Left lung (tissue), 10 donors: Measurements from ENCODE around the gene SLC17A1. TPM values are rescaled to one million over a fixed set of nuclear protein-coding genes. Genes with fewer than 3 reads are reported as not detected.

ENCODE experiments used
- ATAC-seq: fragments of 200-7000 bp; cut with Tn5 transposase; one replicate; pipeline ENCODE4 v1.9.1; 2020; ENCODE audit warnings: moderate library complexity
- DNase-seq, 4 donors: peaks; one replicate each; pipeline ENCODE4 v3.0.0-alpha.2; 2013 to 2020
- H3K27ac ChIP-seq, 2 donors: fragments of 200-600 bp; sonication (generic) in 1 of 2; one replicate each; pipeline versions ENCODE4 v1.5.0 to v1.8.0; 2020 to 2021
- H3K27me3 ChIP-seq, 2 donors: fragments of 200-600 bp; sonication (generic) in 1 of 2; one replicate each; pipeline versions ENCODE4 v1.5.0 to v1.8.0; 2020 to 2021
- H3K36me3 ChIP-seq, 2 donors: fragments of 200-600 bp; sonication (generic) in 1 of 2; one replicate each; pipeline versions ENCODE4 v1.5.0 to v1.8.0; 2020 to 2021
- H3K4me1 ChIP-seq, 2 donors: fragments of 200-600 bp; one replicate each; pipeline ENCODE4 v1.8.0; 2021
- H3K4me3 ChIP-seq, 2 donors: fragments of 200-600 bp; sonication (generic) in 1 of 2; one replicate each; pipeline versions ENCODE4 v1.5.0 to v1.8.0; 2020 to 2021; ENCODE audit warnings: mild to moderate bottlenecking in 1 of 2
- H3K9me3 ChIP-seq, 2 donors: fragments of 200-600 bp; sonication (generic) in 1 of 2; one replicate each; pipeline versions ENCODE4 v1.5.0 to v1.8.0; 2020 to 2021
- intact Hi-C, 2 donors: fragments of 100-400 bp; cut with DNase I; formaldehyde crosslinking; loops; one replicate each; pipeline versions ENCODE4 v1.11.2 to v1.14.2; 2022
- polyA plus RNA-seq, 6 donors: library from polyadenylated mRNA; unstranded; fragments of 120-200 nt; gene quantifications; one replicate each; pipeline ENCODE4 v1.2.1, GENCODE V29; 2013; ENCODE audit not compliant: insufficient read length in 6 of 6
- total RNA-seq, 2 donors: library from RNA; stranded (reverse); fragmentation: NEBNext Ultra II Directional; extraction: Animal tissue kit (Norgen Biotek cat#: 25700); gene quantifications; one replicate each; pipeline ENCODE4 v1.2.1, GENCODE V29; 2021
- TF ChIP-seq, protein P1 (sequence below), 2 donors: fragments of 200-600 bp; sonication (generic) in 1 of 2; IDR thresholded peaks; one replicate each; pipeline versions ENCODE4 v1.5.0 to v1.8.0; 2021; ENCODE audit warnings: antibody characterized with exemption in 2 of 2
- donor health status: DM: no; HTN: yes; CAD: no.
- donor health status: DM: no; HTN: no; CAD: no.

SLC17A1 gene
- total and polyA plus RNA-seq, 8 donors = 0.22 to 0.48 (median 0.30) TPM; not detected in 3

DNA sequence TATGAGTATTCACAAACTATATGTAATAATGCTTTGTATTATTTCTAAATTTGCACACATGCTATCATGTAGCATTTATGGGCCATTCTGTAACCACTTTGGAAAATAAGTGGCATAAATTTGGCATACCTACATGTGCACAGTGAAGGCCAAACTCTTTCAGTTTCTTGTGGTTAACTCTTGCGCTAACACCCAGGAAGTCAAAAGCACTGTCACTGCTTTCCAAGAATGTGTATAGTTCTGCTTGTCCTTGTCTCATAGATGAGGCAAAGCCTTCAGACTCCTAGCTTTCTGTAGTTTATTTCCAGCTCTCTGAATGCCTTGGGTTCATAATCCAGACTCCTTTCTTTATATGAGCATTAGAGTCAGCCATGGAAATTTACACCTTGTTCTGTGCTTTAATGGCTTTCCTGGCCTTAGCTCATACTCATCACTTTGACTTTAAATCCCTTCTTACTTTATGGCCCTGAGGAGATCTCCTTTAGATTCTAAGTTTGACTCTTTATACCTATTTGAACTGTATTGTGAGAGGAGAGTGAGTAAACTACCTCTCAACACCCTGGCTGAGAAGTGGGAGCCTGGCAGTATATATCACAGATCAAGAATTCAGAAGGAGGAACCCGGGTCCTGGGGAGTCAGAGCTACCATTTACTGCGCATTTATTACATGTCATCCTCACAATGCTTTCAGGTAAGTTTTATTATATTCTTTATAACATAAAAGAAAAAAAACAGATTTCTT is 43.1 kb upstream of the SLC17A1 start:
- DNase-seq (no peak), ATAC-seq (no peak)
- TF ChIP-seq, protein P1, sequence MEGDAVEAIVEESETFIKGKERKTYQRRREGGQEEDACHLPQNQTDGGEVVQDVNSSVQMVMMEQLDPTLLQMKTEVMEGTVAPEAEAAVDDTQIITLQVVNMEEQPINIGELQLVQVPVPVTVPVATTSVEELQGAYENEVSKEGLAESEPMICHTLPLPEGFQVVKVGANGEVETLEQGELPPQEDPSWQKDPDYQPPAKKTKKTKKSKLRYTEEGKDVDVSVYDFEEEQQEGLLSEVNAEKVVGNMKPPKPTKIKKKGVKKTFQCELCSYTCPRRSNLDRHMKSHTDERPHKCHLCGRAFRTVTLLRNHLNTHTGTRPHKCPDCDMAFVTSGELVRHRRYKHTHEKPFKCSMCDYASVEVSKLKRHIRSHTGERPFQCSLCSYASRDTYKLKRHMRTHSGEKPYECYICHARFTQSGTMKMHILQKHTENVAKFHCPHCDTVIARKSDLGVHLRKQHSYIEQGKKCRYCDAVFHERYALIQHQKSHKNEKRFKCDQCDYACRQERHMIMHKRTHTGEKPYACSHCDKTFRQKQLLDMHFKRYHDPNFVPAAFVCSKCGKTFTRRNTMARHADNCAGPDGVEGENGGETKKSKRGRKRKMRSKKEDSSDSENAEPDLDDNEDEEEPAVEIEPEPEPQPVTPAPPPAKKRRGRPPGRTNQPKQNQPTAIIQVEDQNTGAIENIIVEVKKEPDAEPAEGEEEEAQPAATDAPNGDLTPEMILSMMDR (IDR thresholded peaks at IDR 0.05) = no peak
- no peak overlapping the region for H3K4me3 ChIP-seq
- H3K27ac ChIP-seq = no peak overlapping the region
- H3K36me3 ChIP-seq = no peaks in the 10 kb centered on the region
- H3K4me1 ChIP-seq = no peaks in the 10 kb centered on the region
- intact Hi-C loops = no loop called here
- no peaks in the 10 kb centered on the region for H3K9me3 ChIP-seq
- H3K27me3 ChIP-seq = no peaks in the 10 kb centered on the region

DNA sequence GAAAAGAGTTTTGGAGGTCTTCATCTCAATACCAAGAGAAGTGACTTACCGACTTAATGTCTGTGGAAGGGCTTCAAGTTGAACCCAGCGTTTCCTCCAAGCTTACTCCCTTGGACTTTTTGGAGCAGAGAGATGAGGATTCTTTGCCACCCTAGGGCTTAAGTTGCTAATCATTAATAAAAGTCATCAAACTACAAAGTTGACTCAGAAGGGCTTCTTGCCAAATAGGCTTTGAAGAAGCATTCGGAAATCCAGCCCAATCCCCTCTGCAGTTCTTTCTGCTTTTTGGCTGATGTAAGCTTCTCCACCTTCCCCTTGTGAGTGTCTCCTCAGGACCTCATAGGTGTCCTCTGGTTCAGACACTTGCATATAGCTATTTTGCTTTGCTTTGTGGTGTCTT is 42.3 kb upstream of the SLC17A1 start, which contains the start of gene SLC17A3:
TSS of gene SLC17A3 (minus strand) at position 126 of the 400 bp plus-strand sequence. CDS start 5,856 bp downstream, outside the sequence.
- H3K4me1 ChIP-seq = no peaks in the 10 kb centered on the region
- H3K27me3 ChIP-seq = no peaks in the 10 kb centered on the region
- H3K4me3 ChIP-seq = no peak within 1 kb of the TSS
- H3K9me3 ChIP-seq = no peaks in the 10 kb centered on the region
- TF ChIP-seq, protein P1 (IDR thresholded peaks at IDR 0.05) = no peak
- H3K27ac ChIP-seq = no peak within 1 kb of the TSS
- ATAC-seq = no peak
- no peaks in the 10 kb centered on the region for H3K36me3 ChIP-seq
- DNase-seq = no peak
- intact Hi-C loops = no loop called here

DNA sequence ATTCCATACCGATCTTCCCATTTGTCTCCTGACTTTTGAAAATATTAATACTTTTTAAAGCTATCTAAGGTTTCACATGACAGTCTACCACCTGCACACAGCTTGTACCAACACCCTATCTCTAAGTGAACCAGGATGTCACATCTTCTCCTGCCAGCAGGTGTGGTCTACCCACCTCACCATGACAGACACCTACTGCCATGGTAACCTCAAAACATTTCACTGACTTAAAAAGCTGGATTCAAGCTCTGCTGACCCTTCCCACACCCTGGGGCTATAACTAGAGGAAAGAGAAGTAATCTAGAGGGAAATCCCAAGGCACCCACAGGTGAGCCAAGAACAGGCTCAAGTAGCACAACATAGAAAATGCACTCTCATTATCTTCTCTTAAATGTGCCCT is 41.0 kb upstream of the SLC17A1 start:
- ATAC-seq (no peak), DNase-seq (no peak)
- H3K27ac ChIP-seq = no peak overlapping the region

DNA sequence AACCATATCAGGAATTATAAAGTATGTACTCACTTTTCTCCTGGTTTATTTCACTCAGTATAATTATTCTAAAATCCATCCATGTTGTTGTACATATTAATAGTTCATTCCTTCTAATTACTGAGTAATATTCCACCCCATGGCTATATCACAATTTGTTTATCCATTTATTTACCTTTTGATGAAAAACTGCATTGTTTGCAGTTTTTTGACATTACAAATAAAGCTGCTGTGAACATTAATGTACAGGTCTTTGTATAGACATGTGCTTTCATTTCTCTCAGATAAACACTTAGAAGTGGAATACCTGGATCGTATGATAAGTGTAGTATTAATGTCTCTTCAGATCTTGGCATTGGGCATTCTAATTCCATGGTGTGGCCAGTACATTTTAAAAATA is 38.0 kb upstream of the SLC17A1 start:
- Histone ChIP-seq H3K4me3 (no peak overlapping the region), H3K27me3 (no peaks in the 10 kb centered on the region), H3K4me1 (no peaks in the 10 kb centered on the region), H3K27ac (no peak overlapping the region), H3K9me3 (no peaks in the 10 kb centered on the region), H3K36me3 (no peaks in the 10 kb centered on the region)
- no peak for ATAC-seq
- DNase-seq = no peak
- TF ChIP-seq, protein P1 (IDR thresholded peaks at IDR 0.05) = no peak
- intact Hi-C loops = no loop called here

More for the DNA sequence above, 41.0 kb upstream of the SLC17A1 start:
- H3K4me1 ChIP-seq = no peaks in the 10 kb centered on the region
- no peaks in the 10 kb centered on the region for H3K9me3 ChIP-seq
- TF ChIP-seq, protein P1 (IDR thresholded peaks at IDR 0.05) = no peak
- H3K4me3 ChIP-seq = no peak overlapping the region
- intact Hi-C loops = no loop called here
- H3K27me3 ChIP-seq = no peaks in the 10 kb centered on the region
- no peaks in the 10 kb centered on the region for H3K36me3 ChIP-seq

DNA sequence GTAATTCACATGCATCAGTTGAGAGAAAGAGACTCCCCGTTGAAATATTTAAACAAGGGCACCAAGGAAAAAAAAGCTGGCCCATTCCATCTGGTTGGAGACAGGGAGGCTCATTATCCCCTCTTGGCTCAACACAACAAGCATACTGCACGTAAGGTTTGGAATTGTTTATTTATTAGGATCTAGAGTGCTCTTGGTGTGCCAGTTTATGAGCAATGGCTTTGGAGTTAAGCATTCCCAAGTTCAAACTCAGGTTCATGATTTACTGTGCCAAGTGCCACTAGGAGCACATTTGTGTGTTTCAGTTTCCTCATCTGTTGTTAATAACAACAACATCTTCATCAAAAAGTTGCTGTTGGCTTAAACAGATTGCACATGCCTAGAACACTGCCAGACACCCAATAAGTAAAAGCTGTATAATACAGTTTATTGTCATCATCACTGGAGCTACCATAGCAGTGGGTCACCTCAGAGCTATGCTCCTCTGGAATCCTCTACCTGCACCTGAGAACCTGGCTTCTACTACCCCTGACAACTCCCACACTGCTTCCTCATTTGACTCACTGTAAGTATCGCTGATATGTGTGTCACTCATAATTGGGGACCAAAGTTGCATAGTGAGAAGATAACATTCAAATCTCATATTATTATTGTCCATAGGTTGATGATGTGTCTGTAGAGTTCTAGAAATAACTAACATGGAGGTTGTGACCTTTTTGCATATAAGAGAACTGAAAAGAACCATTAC is 36.8 kb upstream of the SLC17A1 start:
- TF ChIP-seq, protein P1 (IDR thresholded peaks at IDR 0.05) = no peak
- no peak for ATAC-seq

More for the DNA sequence above, 36.8 kb upstream of the SLC17A1 start:
- intact Hi-C loops = no loop called here
- no peak overlapping the region for H3K27ac ChIP-seq
- DNase-seq = no peak
- no peaks in the 10 kb centered on the region for H3K4me1 ChIP-seq
- no peak overlapping the region for H3K4me3 ChIP-seq
- no peaks in the 10 kb centered on the region for H3K9me3 ChIP-seq
- H3K36me3 ChIP-seq = no peaks in the 10 kb centered on the region
- H3K27me3 ChIP-seq = no peaks in the 10 kb centered on the region
